Adrenal gland (tissue), 12 donors: ENCODE measurements around the gene GPS2. TPM values are rescaled to one million over a fixed set of nuclear protein-coding genes. Genes with fewer than 3 reads are reported as not detected.

Experiments used
- DNase-seq, 7 donors: peaks; one replicate each; pipeline ENCODE4 v3.0.0-alpha.2; 2019 to 2020
- H3K27ac ChIP-seq, 5 donors: fragments of 200-600 bp; sonication (generic) in 4 of 5; 1 replicate in 3 of 5; 2 replicates in 2 of 5; pipeline versions ENCODE4 v1.5.1 to v1.8.0; 2016 to 2020; ENCODE audit warnings: mild to moderate bottlenecking in 1 of 5
- H3K27me3 ChIP-seq: fragments of 200-600 bp; 2 replicates; pipeline ENCODE4 v1.8.0; 2021
- H3K36me3 ChIP-seq, 2 donors: fragments of 200-600 bp; replicated peaks in 1 of 2; 1 replicate in 1 of 2; 2 replicates in 1 of 2; pipeline versions ENCODE4 v1.5.1 to v1.8.0; 2018 to 2022
- H3K4me1 ChIP-seq, 2 donors: fragments of 200-600 bp; replicated peaks in 1 of 2; 1 replicate in 1 of 2; 2 replicates in 1 of 2; pipeline versions ENCODE4 v1.5.1 to v1.8.0; 2018 to 2021
- H3K4me3 ChIP-seq, 4 donors: fragments of 200-600 bp; sonication (generic) in 3 of 4; one replicate each; pipeline ENCODE4 v1.5.1; 2016 to 2018
- H3K9me3 ChIP-seq, 3 donors: fragments of 200-600 bp; sonication (generic) in 1 of 3; replicated peaks in 1 of 3; 1 replicate in 2 of 3; 2 replicates in 1 of 3; pipeline versions ENCODE4 v1.5.1 to v1.8.0; 2016 to 2021
- POLR2A ChIP-seq, 2 donors: fragments of 450-650 bp; IDR thresholded peaks; one replicate each; pipeline ENCODE4 v1.6.1; 2017; ENCODE audit warnings: antibody characterized with exemption in 2 of 2, mild to moderate bottlenecking in 2 of 2, moderate library complexity in 1 of 2
- WGBS, 4 donors: extraction: QIAGEN DNeasy Blood & Tissue Kit in 2 of 4; methylation state at CpG; one replicate each; pipeline versions ENCODE4 v1.1.5 to v1.1.7; 2013 to 2017; 5-methylcytosine and 5-hydroxymethylcytosine counted together
- intact Hi-C, 2 donors: fragments of 100-400 bp; cut with DNase I; formaldehyde crosslinking; loops; one replicate each; pipeline versions ENCODE4 v1.14.1 to v1.15.0; 2022 to 2023
- polyA plus RNA-seq, 3 donors: library from polyadenylated mRNA; stranded (reverse); fragments of 200-250 nt in 2 of 3; fragments of 350-450 nt in 1 of 3; fragmentation: Illumina TruSeq in 1 of 3; extraction: RNeasy Lipid Tissue Mini Kit (QIAGEN cat#74804) in 1 of 3; gene quantifications; one replicate each; pipeline ENCODE4 v1.2.3, GENCODE V29; 2013 to 2014
- total RNA-seq, 9 donors: library from RNA; depleted of rRNA in 4 of 9; stranded (reverse); fragments of >200 nt in 4 of 9; fragments of 120-200 nt in 1 of 9; fragmentation: NEBNext Ultra II Directional in 1 of 9; extraction: Animal tissue kit (Norgen Biotek cat#: 25700) in 1 of 9; gene quantifications; one replicate each; pipeline versions ENCODE4 v1.1.0 to v1.2.4, GENCODE V29; 2013 to 2023
- TF ChIP-seq, protein P1 (sequence below), 6 experiments: fragments of 450-650 bp in 4 of 6; fragments of 200-600 bp in 2 of 6; sonication (generic) in 1 of 6; IDR thresholded peaks; 1 replicate in 5 of 6; 2 replicates in 1 of 6; pipeline versions ENCODE4 v1.5.1 to v1.8.0; 2016 to 2021; ENCODE audit warnings: antibody characterized with exemption in 6 of 6, mild to moderate bottlenecking in 2 of 6, moderate library complexity in 1 of 6
- donor health status: healthy with polysubstance abuse.
- donor health status: Bipolar disorder and iron deficiency.
- donor health status: DM: yes; HTN: yes; CAD: no.
- donor health status: DM: no; HTN: no; CAD: no.
- donor health status: DM: no; HTN: no; CAD: no.
- donor health status: DM: yes; HTN: yes; CAD: no.

GPS2 gene
- total and polyA plus RNA-seq, 12 donors, result 69.1 to 196 (median 114) TPM

DNA sequence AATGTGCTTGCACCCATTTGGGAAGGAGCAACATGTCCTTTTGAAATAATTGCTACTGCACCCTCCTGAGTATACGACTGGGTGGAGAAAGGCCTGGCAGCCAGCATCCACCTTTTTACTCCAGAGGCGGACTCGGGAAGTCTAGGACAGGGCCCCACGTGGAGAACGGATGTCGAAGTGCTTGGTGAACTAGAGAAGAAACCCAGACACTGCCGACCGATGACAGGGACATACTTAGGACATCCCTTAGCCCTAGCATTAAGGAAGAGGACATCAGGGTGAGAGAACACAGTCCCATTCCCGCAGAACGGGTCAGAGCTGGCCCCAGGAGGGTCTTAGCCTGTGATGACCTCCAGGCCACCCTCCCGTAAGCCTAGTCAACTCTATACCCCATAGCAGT is 24.5 kb downstream of the GPS2 start:
- Histone ChIP-seq H3K27ac (no peak overlapping the region), H3K27me3 (peaks cover 17% of the 10 kb centered on the region), H3K4me3 (no peak overlapping the region), H3K36me3 (no peaks in the 10 kb centered on the region), H3K4me1 (peaks cover 8 to 18% of the 10 kb centered on the region in 2 donors), H3K9me3 (no peaks in the 10 kb centered on the region)
- intact Hi-C loops, result loop anchor here in 1 of 2 donors (10.0 kb wide), 1 partner anchor 236 kb away; no protein-coding TSS in a partner anchor
- TF ChIP-seq, protein P1, sequence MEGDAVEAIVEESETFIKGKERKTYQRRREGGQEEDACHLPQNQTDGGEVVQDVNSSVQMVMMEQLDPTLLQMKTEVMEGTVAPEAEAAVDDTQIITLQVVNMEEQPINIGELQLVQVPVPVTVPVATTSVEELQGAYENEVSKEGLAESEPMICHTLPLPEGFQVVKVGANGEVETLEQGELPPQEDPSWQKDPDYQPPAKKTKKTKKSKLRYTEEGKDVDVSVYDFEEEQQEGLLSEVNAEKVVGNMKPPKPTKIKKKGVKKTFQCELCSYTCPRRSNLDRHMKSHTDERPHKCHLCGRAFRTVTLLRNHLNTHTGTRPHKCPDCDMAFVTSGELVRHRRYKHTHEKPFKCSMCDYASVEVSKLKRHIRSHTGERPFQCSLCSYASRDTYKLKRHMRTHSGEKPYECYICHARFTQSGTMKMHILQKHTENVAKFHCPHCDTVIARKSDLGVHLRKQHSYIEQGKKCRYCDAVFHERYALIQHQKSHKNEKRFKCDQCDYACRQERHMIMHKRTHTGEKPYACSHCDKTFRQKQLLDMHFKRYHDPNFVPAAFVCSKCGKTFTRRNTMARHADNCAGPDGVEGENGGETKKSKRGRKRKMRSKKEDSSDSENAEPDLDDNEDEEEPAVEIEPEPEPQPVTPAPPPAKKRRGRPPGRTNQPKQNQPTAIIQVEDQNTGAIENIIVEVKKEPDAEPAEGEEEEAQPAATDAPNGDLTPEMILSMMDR (IDR thresholded peaks at IDR 0.05), result no peak
- TF ChIP-seq POLR2A (IDR thresholded peaks at IDR 0.05), result no peak
- DNase-seq, result no peak
- 61 to 75% (median 72%) methylated on average over 9 to 11 of the region's 11 CpGs for WGBS, 4 donors

DNA sequence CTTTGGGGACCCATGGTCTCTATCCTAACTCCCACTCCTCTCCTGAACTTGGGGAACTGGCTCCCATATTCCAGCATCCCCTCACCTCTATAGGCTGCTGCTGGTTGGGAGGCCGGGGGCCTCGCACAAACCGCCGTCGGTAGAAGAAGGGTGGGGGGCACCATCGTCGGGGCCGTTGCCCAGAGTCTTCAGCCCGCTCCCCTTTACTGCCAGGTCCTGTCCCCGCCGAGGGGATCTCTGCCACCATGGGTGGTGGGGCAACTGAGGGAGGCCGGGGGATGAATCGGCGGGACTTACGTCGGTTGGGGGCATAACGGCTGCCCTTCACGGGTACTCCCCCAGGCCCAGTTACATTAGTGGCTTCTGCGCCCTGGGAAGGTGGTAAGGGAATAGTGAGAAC is 25.0 kb downstream of the GPS2 start:
- H3K27me3 ChIP-seq, result peaks cover 17% of the 10 kb centered on the region
- H3K27ac ChIP-seq, result no peak overlapping the region
- H3K36me3 ChIP-seq, result no peaks in the 10 kb centered on the region
- intact Hi-C loops, result loop anchor here in 1 of 2 donors (10.0 kb wide), 1 partner anchor 235 kb away; no protein-coding TSS in a partner anchor
- no peak for TF ChIP-seq POLR2A (IDR thresholded peaks at IDR 0.05)
- TF ChIP-seq, protein P1 (IDR thresholded peaks at IDR 0.05), result no peak
- DNase-seq, result no peak
- 82 to 100% (median 82%) methylated on average over 1 to 19 of the region's 19 CpGs; no CpG with 5 or more reads in 1 of the 4 donors for WGBS, 4 donors
- peaks cover 8 to 16% of the 10 kb centered on the region in 2 donors for H3K4me1 ChIP-seq
- no peak overlapping the region for H3K4me3 ChIP-seq
- no peaks in the 10 kb centered on the region for H3K9me3 ChIP-seq

DNA sequence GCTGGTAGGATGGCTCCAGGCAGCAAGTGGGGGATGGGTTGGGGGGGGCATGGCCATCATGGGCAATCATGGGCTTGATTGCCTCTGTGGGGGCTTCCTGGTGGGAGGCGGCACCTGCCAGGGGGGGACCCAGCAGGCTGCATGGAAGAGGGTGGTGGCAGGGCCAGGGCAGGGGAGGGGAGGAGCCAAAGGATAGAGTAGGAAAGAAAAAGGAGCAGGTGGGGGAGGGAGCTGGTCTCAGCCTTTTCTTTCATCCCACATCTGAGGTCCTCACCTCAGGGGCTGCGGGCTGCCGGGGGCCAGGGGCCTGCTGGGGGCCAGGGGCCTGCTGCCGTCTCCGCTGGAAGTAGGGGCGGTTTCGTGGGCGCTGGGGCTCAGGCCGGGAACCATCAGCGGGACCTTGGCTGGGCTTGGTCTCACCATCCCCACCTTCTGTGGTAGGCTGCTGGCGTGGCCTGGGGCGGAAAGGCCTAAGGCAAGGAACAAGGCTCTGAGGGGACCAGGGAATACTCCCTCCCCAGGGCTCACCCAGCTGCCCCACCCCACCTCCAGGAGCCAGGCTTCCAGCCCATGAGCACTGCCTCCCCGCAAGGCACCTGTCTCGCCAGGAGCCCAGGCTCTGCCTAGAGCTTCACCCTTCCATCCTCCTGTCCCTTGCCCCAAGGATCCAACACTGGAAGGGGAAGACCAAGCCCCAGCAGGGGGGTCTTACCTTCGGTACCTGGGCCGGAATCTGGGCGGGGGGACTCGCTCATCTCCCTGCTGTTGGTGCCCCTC is 25.7 kb downstream of the GPS2 start:
- peaks cover 17% of the 10 kb centered on the region for H3K27me3 ChIP-seq
- no peaks in the 10 kb centered on the region for H3K36me3 ChIP-seq
- H3K9me3 ChIP-seq, result no peaks in the 10 kb centered on the region
- H3K4me3 ChIP-seq, result no peak overlapping the region
- no peak overlapping the region for H3K27ac ChIP-seq
- WGBS, 4 donors, result 61 to 84% (median 73%) methylated on average over 9 to 18 of the region's 18 CpGs
- no peak for TF ChIP-seq POLR2A (IDR thresholded peaks at IDR 0.05)
- TF ChIP-seq, protein P1 (IDR thresholded peaks at IDR 0.05), result no peak
- intact Hi-C loops, result loop anchor here in 1 of 2 donors (10.0 kb wide), 1 partner anchor 235 kb away; no protein-coding TSS in a partner anchor
- peaks cover under 1 to 8% of the 10 kb centered on the region in 2 donors for H3K4me1 ChIP-seq
- no peak for DNase-seq

DNA sequence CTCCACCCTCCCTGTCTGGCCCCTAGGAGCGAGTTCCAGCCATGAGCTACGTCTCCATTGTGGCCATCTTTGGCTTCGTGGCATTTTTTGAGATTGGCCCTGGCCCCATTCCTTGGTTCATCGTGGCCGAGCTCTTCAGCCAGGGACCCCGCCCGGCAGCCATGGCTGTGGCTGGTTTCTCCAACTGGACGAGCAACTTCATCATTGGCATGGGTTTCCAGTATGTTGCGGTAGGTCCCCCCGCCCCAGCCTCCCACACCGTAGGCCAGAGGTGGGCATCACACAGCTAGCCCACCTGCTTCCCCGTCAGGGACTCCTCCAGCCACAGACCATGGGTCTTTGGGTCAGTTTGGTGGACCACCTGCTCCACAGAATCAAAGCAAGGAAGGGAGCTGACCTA is 29.5 kb downstream of the GPS2 start:
- no peak overlapping the region for H3K27ac ChIP-seq
- 89 to 94% (median 91%) methylated on average over 2 to 12 of the region's 12 CpGs for WGBS, 4 donors

More for the DNA sequence above, 29.5 kb downstream of the GPS2 start:
- intact Hi-C loops, result no loop called here
- H3K27me3 ChIP-seq, result peaks cover 7% of the 10 kb centered on the region
- TF ChIP-seq, protein P1 (IDR thresholded peaks at IDR 0.05), result no peak
- no peak overlapping the region for H3K4me3 ChIP-seq
- DNase-seq, result no peak
- no peaks in the 10 kb centered on the region for H3K36me3 ChIP-seq
- H3K9me3 ChIP-seq, result no peaks in the 10 kb centered on the region
- H3K4me1 ChIP-seq, result peaks cover 17 to 20% of the 10 kb centered on the region in 2 donors
